OCI-LY3 (cell line): ENCODE results near the gene UBR7.
"Not testable (repeated sequence)": the region's sequence is repeated elsewhere in the genome, so short reads cannot be mapped to it uniquely, and the experiment has no call there.

Experiments
- H2AFZ ChIP-seq: fragments of 200-600, 300-600 bp; shearing (Covaris generic); 2 replicates; pipeline ENCODE4 v1.6.0; 2014; ENCODE audit warnings: antibody characterized with exemption, low read depth, low read length
- H3K27ac ChIP-seq: fragments of 200-600, 300-600 bp; sonication (generic); 2 replicates; pipeline ENCODE4 v1.5.1; 2014; ENCODE audit warnings: mild to moderate bottlenecking, low read length, moderate library complexity, mixed read lengths
- H3K27me3 ChIP-seq: fragments of 200-600, 300-600 bp; sonication (generic); 2 replicates; pipeline ENCODE4 v1.6.1; 2014; ENCODE audit warnings: low read depth, low read length, mixed read lengths
- H3K36me3 ChIP-seq: fragments of 200-600, 300-600 bp; sonication (generic); replicated peaks from 2 replicates; pipeline ENCODE3; 2014; ENCODE audit warnings: low read depth, low read length, mixed read lengths
- H3K4me1 ChIP-seq: fragments of 300-600, 200-600 bp; sonication (generic); 2 replicates; pipeline ENCODE4 v1.6.1; 2014; ENCODE audit warnings: low read length, mixed read lengths
- H3K4me2 ChIP-seq: fragments of 200-600, 300-600 bp; sonication (generic); 2 replicates; pipeline ENCODE4 v1.6.1; 2014; ENCODE audit warnings: low read length, mixed read lengths
- H3K4me3 ChIP-seq: fragments of 300-600, 200-600 bp; sonication (generic); 2 replicates; pipeline ENCODE4 v1.5.1; 2014; ENCODE audit warnings: antibody characterized with exemption, mild to moderate bottlenecking, low read length, moderate library complexity
- H3K79me2 ChIP-seq: fragments of 300-600, 200-600 bp; shearing (Covaris generic); 2 replicates; pipeline ENCODE4 v1.6.1; 2014; ENCODE audit warnings: mild to moderate bottlenecking, low read length, mixed read lengths
- H3K9ac ChIP-seq: fragments of 300-600, 200-600 bp; shearing (Covaris generic); 2 replicates; pipeline ENCODE4 v1.6.0; 2014; ENCODE audit warnings: mild to moderate bottlenecking, low read length, moderate library complexity
- H3K9me3 ChIP-seq: fragments of 200-600, 300-600 bp; shearing (Covaris generic); 2 replicates; pipeline ENCODE4 v1.6.1; 2014; ENCODE audit warnings: low read length, mixed read lengths; ENCODE audit not compliant: insufficient read depth
- H4K20me1 ChIP-seq: fragments of 200-600, 300-600 bp; sonication (generic); 2 replicates; pipeline ENCODE4 v1.6.1; 2016; ENCODE audit warnings: low read length, mixed read lengths; ENCODE audit not compliant: insufficient read depth
- EZH2phosphoT487 ChIP-seq: fragments of 200-600 bp; shearing (Covaris generic); IDR thresholded peaks from 2 replicates; pipeline ENCODE4 v1.6.1; 2018; ENCODE audit warnings: antibody characterized with exemption, mixed run types, low read depth
- TF ChIP-seq, protein P1 (sequence below): fragments of 200-600, 300-600 bp; sonication (generic); IDR thresholded peaks from 2 replicates; pipeline ENCODE4 v1.5.1; 2014; ENCODE audit warnings: antibody characterized with exemption, low read length, low read depth

UBR7 gene

DNA sequence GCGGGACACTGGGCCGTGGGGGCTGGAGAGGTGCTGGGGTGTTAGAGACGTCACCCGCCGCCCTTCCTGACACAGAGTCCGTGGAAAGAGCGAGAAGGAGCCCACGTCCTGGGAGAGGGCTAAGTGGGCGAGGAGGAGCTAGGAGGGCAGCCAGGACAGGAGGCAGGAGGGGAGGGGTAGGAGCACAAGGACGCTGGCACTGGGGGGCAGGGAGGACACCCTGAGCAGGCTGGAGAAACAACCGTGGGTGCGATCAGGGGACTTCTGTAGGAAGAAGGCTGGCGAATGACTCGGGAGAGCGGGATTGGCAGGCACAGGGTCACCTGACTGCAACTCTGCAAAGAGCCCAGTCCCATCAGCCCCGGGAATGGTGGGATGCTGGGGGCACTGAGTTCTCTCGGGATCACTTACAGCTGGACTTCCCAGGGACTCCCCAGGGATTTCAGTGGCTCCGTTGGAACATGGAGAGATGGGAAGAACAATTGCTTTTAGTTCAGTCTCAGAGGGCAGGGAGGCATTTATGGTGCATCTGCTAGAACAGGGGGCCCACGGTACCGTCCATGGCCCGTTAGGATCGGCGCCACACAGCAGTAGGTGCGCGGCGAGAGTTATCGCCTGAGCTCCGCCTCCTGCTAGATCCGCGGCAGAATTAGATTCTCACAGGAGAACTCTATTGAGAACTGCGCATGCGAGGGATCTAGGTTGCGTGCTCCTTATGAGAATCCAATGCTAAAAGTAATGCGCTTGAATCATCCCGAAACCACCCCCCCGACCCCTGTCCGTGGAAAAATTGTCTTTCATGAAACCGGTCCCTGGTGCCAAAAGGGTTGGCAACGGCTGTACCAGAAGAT lies 24.3 kb downstream of the UBR7 start:
- TF ChIP-seq, protein P1, sequence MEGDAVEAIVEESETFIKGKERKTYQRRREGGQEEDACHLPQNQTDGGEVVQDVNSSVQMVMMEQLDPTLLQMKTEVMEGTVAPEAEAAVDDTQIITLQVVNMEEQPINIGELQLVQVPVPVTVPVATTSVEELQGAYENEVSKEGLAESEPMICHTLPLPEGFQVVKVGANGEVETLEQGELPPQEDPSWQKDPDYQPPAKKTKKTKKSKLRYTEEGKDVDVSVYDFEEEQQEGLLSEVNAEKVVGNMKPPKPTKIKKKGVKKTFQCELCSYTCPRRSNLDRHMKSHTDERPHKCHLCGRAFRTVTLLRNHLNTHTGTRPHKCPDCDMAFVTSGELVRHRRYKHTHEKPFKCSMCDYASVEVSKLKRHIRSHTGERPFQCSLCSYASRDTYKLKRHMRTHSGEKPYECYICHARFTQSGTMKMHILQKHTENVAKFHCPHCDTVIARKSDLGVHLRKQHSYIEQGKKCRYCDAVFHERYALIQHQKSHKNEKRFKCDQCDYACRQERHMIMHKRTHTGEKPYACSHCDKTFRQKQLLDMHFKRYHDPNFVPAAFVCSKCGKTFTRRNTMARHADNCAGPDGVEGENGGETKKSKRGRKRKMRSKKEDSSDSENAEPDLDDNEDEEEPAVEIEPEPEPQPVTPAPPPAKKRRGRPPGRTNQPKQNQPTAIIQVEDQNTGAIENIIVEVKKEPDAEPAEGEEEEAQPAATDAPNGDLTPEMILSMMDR, result no peak
- no peak for TF ChIP-seq EZH2phosphoT487
- Histone ChIP-seq H3K9me3 (no peaks in the 10 kb centered on the region), H3K27ac (no peak overlapping the region), H4K20me1 (no peaks in the 10 kb centered on the region), H3K79me2 (no peaks in the 10 kb centered on the region), H3K27me3 (no peaks in the 10 kb centered on the region), H3K4me1 (no peaks in the 10 kb centered on the region), H2AFZ (no peak overlapping the region), H3K4me2 (no peak overlapping the region), H3K9ac (no peak overlapping the region), H3K4me3 (no peak overlapping the region), H3K36me3 (peaks cover 15% of the 10 kb centered on the region)

DNA sequence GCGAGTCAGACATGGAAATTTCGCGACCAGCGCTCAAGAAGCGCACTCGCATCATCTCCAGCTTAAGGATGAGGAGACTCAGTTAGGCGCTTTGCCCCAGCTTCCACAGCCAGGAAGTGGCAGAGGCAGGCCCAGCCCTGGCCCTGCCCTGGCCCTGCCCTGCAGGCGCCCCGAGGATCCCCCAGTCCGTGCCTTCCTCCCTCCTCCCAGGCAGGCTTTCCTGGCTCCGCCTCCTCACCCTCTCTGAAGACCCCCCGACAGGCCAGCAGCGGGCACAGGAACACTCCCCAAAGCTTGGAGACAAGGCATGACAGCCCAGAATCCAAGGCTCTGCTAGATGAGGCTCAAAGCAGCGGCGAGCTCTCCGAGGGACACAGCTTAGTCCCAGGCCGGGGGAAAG lies 25.1 kb downstream of the UBR7 start:
- Histone ChIP-seq H3K9ac (no peak overlapping the region), H3K79me2 (no peaks in the 10 kb centered on the region), H3K9me3 (no peaks in the 10 kb centered on the region), H3K4me3 (no peak overlapping the region), H3K27ac (no peak overlapping the region), H2AFZ (no peak overlapping the region), H3K4me2 (no peak overlapping the region), H3K4me1 (no peaks in the 10 kb centered on the region), H3K27me3 (no peaks in the 10 kb centered on the region), H3K36me3 (peaks cover 12% of the 10 kb centered on the region), H4K20me1 (no peaks in the 10 kb centered on the region)
- TF ChIP-seq, protein P1, result no peak
- no peak for TF ChIP-seq EZH2phosphoT487

DNA sequence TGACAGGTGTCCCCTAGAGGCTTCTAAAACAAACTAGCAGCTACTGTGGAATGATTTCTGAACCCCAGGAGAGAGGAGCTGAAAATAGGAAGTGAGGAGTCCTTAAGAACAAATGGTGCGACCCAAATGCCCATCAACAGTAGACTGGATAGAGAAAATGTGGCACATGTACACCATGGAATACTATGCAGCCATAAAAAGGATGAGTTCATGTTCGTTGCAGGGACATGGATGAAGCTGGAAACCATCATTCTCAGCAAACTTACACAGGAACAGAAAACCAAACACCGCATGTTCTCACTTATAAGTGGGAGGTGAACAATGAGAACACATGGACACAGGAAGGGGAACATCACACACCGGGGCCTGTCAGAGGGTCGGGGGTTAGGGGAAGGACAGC lies 26.0 kb downstream of the UBR7 start:
- H3K36me3 ChIP-seq, H2AFZ ChIP-seq, H3K9me3 ChIP-seq, H3K9ac ChIP-seq, H3K27me3 ChIP-seq, H3K27ac ChIP-seq, H3K4me2 ChIP-seq, H3K79me2 ChIP-seq, H3K4me3 ChIP-seq, H4K20me1 ChIP-seq, H3K4me1 ChIP-seq: not testable (repeated sequence)

DNA sequence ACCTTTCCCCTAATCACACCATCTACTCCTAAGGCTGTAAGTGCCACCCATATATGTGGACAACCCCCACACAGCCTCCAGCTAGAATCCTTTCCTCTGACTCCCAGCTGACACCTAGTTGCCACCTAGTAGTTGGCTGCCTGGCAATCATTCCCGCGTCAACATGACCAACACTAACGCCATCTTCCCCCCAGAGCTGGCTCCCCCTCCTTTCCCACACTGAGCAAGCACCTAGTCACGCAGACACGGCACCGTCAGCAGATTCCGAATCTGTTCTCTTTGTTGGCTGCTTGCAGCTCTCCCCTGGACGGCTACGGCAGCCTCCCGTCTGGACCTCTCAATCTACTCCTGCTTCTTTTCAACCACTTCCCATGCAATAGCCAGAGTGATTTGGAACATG lies 27.7 kb downstream of the UBR7 start:
- H3K27ac ChIP-seq, result no peak overlapping the region
- H3K9ac ChIP-seq, result no peak overlapping the region
- H3K4me3 ChIP-seq, result no peak overlapping the region
- no peaks in the 10 kb centered on the region for H3K79me2 ChIP-seq
- no peak overlapping the region for H2AFZ ChIP-seq
- no peak overlapping the region for H3K4me2 ChIP-seq
- TF ChIP-seq, protein P1, result no peak
- no peak for TF ChIP-seq EZH2phosphoT487
- H3K9me3 ChIP-seq, result no peaks in the 10 kb centered on the region
- peaks cover under 1% of the 10 kb centered on the region for H3K36me3 ChIP-seq
- no peaks in the 10 kb centered on the region for H3K4me1 ChIP-seq
- H3K27me3 ChIP-seq, result no peaks in the 10 kb centered on the region
- H4K20me1 ChIP-seq, result no peaks in the 10 kb centered on the region
